Fibroblast of the conjunctiva (primary cell): Measurements from ENCODE around the gene GPN1.
A peak's percentile ranks its signal among the peaks of the same experiment; 100 is the strongest.
"Not testable (repeated sequence)": the region's sequence is repeated elsewhere in the genome, so short reads cannot be mapped to it uniquely, and the experiment has no call there.

ENCODE experiments used
- DNase-seq: peaks from one replicate; pipeline ENCODE4 v3.0.0-alpha.2; 2010; ENCODE audit warnings: low read depth

Gene GPN1

DNA sequence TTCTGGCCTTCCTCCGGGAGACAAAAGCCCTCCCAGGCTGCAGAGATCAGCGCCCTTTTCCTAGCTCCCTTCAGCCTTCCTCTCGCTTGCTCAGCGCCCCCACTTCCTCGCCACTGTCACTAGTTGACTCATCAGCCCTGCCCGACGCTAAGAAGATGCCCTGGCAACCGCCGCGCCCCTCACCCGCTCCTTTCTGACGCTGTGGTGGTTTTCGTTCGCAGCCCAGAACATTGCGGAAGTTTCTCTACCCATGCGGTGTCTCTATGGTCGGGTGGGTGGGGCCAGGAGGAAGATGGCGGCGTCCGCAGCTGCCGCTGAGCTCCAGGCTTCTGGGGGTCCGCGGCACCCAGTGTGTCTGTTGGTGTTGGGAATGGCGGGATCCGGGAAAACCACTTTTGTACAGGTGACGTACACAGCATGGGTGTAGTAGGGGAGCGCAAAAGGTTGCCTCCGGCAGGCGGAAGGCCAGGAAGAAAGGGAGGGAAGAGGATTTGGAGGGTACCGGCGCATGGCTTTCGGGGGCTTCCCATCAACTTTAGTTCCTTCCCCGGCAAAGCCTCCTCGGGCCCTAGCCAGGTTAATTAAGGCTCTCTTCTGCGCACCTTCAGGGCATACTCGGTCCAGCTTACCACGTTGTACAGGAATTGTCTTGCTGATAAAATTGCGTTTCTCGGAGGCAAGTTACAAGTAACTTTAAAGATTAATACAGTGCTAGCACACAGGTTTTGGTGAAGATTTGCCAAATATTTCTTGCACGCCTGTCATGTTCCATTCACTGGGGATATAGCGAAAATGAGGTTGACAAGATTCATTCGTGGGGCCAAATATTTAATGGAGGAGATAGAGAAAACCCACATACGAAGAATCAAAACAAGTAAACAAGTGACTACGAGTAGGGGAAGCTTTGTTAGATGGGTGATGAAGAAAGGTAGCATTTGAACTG lies at the start of gene GPN1, which contains the start of gene CCDC121:
Gene GPN1 (plus strand): TSS at position 284 of the 943 bp plus-strand sequence. CDS start 9 bp downstream, at position 293.
Gene CCDC121 (minus strand): TSS at position 246 of the 943 bp plus-strand sequence. CDS start 1,213 bp downstream, outside the sequence.
- peak; percentile 82 for DNase-seq

DNA sequence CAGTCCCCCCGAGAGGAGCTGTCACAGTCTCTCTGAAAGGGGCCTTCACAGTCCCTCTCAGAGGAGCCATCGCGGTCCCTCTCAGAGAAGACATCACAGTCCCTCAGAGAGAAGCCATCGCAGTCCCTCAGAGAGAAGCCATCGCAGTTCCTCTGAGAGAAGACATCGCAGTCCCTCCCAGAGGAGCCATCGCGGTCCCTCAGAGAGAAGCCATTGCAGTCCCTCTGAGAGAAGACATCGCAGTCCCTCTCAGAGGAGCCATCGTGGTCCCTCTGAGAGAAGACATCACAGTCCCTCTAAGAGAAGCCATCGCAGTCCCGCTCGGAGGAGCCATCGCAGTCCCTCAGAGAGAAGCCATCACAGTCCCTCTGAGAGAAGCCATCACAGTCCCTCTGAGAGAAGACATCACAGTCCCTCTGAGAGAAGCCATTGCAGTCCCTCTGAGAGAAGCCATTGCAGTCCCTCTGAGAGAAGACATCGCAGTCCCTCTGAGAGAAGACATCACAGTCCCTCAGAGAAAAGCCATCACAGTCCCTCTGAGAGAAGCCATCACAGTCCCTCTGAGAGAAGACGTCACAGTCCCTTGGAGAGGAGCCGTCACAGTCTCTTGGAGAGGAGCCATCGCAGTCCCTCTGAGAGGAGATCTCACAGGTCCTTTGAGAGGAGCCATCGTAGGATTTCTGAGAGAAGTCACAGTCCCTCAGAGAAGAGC lies 47.3 kb upstream of the GPN1 start:
- no peak for DNase-seq

DNA sequence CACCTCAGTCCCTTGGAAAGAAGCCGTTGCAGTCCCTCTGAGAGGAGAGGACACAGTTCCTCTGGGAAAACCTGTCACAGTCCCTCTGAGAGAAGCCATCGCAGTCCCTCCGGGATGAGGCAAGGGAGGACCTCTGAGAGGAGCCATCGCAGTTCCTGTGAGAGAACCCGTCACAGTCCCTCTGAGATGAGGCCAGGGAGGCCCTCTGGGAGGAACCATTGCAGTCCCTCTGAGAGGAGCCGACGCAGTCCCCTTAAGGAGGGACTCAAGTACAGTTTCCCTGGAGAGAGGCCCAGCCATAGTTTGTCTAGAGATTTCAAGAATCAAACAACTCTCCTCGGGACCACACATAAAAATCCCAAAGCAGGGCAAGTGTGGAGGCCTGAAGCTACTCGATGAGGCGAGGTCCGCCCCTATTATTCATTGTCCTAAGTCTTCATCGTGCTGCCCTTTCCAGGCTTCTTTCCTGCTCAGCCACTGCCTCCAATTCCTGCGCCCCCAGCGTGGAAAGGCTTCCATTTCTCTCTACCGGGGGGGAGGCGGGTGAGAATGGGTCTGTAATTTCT lies 46.6 kb upstream of the GPN1 start:
- no peak for DNase-seq

DNA sequence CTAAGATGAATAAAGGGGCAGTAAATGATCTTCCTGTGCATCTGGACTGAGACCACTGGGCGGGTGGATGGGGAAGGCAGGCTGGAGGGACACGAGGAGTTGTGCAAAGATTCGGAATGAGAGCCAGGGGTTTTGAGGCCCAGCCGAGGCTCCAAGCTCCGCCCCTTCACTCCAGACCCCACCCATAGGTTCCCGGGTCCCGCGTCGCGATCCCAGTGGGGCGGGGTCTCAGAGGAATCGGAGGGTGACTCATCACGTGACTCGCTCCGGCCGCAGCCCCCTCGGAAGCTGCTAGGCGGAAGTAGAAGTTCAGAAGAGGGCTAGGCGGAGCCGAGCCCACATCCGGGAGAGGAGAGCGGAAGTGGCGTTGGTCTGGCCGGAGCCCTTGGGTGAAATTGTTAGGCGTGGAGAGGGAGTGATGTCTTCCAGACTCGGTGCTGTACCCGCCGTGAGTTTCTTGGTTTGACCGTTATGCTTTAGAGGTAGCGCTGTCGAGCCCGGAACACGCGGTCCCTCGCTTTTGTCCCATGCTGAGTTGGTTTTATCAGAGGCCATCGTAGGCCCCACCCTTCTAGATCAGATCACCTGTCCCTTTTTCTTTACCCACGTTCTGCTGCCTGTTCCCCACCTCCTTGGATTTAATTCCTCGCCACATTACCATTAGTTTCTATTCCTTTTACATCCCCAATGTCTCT lies 46.0 kb upstream of the GPN1 start, which contains the start of gene ZNF512:
Gene ZNF512 (plus strand): TSS at position 348 of the 695 bp plus-strand sequence. CDS start 71 bp downstream, at position 419.
- peak; percentile 90 for DNase-seq

DNA sequence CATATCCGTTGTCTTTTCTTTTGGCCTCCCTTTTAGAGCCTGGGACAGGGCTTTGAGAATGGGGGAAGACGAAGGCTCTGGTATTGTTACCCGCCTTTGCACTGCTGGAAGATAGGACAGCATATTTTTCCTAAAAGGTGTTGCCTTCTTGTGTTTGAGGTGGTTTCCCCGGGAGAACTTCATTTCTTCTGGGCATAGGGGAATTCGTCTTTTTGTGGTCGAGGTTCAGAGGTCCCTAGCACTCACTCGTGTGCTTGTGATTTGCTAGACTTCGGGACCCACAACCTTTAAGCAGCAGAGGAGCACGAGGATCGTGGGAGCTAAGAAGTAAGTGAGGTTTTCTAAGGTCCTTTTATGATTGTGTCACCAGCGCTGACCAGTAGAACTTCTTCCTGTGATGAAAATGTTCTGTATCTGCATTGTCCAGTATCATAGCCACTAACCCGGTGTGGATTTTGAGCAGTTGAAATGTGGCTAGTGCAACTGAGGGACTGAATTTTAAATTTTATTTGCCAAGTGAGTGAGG lies 45.4 kb upstream of the GPN1 start:
- DNase-seq, result no peak

DNA sequence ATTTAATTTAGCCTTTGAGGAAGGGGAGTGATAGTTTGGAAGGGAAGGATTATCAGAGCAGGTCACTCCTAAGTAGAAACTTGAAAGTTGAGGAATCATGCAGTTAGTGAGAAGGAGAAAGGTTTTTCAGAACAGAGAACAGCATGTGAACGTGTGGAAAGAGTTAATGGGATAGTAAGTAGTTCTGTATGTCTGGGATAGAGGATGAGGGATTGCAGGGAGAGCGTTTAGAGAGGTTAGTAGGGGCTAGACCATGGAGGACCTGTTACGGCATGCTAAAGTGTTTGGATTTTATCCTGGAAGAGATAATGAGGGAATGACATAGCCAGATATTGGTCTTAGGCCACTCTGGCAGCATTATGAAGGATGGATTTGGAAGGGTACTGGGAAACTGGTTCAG lies 44.3 kb upstream of the GPN1 start:
- no peak for DNase-seq

DNA sequence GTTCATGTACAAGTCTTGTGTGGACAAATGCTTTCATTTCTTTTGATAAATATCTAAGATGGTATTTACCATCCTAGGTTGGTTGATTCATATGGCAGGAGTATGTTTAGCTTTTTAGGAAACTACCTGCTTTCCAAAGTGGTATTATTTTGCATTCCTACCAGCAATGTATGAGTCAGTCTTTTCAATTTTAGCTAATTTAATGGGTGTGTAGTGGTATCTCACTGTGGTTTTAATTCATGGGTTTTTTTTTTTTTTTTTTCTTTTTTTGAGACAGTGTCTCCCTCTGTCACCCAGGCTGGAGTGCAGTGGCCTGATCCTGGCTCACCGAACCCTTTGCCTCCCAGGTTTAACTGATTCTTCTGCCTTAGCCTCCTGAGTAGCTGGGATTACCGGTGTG lies 41.8 kb upstream of the GPN1 start:
- no peak for DNase-seq

DNA sequence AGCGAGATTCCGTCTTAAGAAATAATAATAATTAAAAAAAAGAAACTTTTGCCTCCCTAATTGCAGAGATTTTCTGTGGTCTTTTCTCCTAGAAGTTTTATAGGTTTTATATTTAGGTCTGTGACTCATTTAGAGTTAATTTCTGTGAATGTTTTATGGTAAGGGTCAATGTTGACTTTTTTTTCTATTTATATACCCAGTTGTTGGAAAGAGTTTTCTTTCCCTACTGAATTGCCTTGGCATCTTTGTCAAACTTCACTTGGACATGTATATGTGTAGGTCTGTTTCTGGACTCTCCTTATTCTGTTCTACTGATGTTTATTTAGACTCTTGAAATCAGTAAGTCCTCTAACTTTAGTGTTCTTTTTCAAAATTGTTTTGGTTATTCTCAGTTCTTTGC lies 40.5 kb upstream of the GPN1 start:
- no peak for DNase-seq

DNA sequence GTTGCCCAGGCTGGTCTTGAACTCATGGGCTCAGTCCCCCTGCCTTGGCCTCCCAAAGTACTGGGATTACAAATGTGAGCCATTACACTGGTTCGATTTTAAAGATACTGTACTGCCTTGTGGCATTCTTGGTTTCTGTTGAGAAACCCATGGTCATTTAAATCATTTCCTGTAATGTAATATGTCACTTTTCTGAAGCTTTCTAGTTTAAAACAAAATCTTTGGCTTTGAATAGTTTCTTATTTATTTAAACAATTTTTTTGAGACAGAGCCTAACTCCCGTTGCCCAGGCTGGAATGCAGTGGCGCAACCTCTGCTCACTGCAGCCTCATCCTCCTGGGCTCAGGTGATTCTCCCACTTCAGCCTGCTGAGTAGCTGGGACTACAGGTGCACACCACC lies 37.1 kb upstream of the GPN1 start:
- no peak for DNase-seq

DNA sequence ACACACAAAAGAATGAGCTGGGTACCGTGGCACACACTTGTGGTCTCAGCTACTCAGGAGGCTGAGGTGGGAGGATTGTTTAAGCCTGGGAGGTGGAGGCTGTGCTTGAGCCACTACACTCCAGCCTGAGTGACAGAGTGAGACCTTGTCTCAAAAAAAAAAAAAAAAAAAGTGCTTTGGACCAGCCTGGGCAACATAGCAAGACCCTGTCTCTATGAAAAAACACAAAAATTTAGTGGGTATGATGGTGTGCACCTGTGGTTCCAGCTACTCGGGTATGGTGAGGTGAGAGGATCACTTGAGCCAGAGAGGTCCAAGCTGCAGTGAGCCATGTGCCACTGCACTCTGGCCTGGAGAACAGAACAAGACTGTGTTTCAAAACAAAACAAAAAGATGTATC lies 35.6 kb upstream of the GPN1 start:
- no peak for DNase-seq

DNA sequence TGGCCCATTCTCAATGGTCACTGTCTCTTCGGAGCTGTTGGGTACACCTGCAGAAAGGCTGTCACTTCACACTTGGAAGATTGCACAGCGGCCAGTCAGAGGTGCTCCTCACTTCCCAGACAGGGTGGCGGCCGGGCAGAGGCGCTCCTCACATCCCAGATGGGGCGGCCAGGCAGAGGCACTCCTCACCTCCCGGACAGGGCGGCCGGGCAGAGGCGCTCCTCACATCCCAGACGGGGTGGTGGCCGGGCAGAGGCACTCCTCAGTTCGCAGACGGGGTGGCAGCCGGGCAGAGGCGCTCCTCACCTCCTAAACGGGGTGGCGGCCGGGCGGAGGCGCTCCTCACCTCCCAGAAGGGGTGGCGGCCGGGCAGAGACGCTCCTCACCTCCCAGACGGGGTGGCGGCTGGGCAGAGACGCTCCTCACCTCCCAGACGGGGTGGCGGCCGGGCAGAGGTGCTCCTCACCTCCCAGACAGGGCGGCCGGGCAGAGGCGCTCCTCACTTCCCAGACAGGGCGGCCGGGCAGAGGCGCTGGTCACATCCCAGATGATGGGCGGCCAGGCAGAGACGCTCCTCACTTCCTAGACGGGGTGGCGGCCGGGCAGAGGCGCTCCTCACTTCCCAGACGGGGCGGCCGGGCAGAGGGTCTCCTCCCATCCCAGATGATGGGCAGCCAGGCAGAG lies 34.7 kb upstream of the GPN1 start:
- not testable (repeated sequence) for DNase-seq

DNA sequence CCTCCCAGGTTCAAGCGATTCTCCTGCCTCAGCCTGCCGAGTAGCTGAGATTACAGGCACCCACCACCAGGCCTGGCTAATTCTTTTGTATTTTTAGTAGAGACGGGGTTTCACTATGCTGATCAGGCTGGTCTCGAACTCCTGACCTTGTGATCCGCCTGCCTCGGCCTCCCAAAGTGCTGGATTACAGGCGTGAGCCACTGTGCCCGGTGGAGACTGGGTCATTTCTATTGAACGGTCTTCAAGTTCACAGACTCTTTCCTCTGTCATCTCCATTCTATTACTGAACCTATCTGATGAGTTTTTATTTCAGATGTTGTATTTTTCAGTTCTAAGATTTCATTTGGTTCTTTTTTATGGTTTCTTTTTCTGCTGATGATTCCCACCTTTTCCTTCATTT lies 33.4 kb upstream of the GPN1 start:
- DNase-seq, result not testable (repeated sequence)

DNA sequence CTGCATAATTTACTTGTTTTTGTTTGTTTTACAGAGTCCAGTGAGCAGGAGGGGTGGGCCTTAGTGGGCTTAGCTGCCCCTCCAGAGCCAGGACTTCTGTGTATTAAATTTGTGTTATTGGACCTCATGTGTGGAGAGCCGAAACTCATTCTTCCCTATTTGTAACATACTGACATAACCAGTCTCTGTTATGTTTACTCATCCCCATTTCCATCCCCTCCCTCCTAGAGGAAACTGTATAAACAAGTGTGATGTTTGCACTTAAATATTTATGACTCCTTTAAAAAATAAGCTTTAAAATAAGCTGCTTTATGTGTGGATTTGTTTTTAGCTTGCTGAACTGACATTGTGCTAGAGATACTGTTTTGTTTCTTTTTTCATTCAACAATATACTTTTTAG lies 32.2 kb upstream of the GPN1 start:
- DNase-seq, result no peak

DNA sequence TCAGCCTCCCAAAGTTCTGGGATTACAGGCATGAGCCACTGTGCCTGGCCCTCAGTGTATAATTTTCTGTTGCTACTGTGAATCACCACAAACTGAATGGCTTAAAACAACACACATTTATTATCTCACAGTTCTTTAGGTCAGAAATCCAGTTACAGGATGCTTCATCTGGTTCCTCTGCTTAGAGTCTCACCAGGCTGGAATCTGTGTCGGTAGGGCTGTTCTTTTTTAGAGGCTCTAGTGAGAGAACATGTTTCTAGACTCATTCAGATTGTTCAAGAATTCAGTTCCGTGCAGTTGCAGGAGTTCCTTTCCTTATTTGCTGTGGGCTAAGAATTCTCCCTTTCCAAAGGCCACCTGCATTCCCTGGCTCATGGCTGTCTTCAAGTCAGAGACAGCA lies 22.2 kb upstream of the GPN1 start:
- DNase-seq, result no peak

DNA sequence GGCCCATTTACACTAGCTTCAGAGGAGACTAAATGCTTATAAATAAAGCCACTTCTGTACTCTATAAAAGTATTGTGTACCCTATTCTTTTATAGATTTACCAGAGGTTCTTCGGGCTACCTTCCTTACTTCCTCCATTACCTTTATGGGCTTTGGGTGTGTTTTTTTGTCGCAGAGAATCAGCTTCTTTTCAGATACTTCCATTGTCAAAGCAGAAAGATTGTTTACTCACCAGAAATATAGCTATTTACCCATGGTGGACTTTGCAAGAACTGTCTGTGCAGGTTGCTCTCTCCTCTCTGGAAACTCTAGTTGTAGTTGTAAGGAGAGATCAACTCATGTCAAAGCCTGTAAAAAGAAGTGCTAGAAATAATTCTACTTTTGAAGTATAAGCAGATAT lies 14.9 kb upstream of the GPN1 start:
- no peak for DNase-seq

DNA sequence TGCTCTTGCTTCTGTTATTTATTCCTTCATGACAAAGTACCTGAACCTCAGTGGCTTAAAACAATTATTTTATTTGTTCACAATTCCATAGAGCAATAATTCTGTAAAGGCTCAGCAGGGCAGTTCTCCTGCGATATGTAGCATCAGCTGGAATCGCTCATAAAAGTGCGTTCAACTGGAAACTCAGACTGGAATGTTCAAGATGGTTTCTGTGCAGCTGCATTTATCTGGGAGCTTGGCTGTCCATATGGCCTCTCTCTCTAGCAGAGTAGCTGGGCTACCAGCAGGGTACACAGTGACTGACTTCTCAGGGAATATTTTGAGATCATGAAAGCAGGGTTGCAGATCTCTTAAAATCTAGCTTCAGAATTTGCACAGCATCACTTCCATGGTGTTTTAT lies 13.5 kb upstream of the GPN1 start:
- no peak for DNase-seq

DNA sequence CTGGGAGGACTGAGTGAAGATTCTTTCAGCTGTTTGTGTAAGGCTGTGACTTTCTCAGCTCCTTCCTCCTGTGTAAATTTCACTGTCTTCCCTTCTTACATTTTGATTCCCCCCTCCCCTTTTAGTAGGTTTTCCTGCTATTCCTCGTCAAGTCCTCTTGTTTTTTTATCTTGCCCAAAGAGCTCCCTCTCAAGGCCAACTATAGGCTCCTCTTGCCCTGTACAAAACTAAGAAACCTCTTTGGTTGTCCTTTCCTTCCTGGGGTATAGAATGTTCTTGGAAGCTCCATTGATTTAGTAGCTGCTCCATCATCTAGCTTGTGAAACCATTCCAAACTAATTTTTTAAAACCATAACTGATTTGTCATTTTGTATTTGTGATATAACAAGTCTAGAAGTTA lies 7.3 kb upstream of the GPN1 start:
- DNase-seq, result no peak

DNA sequence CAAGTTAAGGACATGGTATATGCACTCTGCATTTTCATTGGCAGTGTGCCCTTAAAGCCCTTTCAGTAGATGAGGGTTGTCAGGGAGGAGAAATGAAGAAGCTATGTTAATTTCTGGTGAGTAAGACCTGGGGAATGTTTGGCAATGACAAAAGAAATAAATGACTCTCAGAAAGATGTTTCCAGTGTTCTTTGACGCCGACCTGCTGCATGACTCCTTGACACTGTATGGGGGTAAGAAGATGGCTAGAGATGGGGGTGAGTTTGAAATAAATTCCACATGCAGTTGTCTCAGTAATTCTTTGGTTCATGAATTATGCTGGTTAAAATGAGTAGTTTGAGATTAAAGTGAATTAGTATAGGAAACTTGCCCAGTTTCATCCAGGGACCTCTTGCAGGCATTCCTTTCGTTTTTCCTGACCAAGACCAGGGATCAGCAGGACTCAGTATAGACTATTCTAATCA lies 5.9 kb upstream of the GPN1 start:
- DNase-seq, result peak; percentile 21

DNA sequence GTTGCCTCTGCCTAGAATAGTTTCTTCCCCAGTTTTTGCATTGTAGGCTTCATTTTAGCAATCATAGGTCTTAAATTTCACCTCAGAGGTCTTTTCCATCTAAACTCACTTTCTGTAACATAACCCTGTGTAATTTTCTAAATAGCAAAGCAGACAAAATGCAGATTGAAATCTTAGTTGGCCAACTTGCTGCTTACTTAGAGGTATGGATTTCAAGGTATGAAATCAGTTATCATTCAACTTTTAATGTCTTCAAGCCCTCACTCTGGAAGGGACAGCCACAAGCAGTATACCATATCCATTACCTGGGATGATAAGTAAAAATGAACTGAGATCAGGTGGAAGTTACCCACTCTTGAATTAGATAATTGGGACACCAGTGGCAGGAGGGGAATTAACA lies 3.9 kb upstream of the GPN1 start:
- DNase-seq, result no peak

DNA sequence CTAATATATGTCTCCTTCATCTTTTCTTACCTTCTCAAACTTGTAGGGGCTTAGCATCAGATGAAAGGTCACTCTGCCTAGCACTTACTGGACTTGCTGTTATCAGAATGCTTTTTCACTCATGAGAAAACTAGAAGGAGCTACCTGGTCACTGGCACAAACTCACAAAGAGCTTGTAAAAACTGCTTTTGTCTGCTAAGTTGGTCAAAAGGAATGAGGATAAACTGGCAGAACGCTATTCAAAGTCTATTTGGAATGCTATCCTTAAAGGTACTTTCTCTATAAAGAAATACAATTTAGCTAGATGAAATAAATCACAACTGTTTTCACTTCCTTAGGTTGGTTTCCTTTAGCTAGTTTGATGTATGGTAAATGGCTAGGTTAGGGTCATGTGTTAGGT lies 2.5 kb upstream of the GPN1 start:
- DNase-seq, result not testable (repeated sequence)

DNA sequence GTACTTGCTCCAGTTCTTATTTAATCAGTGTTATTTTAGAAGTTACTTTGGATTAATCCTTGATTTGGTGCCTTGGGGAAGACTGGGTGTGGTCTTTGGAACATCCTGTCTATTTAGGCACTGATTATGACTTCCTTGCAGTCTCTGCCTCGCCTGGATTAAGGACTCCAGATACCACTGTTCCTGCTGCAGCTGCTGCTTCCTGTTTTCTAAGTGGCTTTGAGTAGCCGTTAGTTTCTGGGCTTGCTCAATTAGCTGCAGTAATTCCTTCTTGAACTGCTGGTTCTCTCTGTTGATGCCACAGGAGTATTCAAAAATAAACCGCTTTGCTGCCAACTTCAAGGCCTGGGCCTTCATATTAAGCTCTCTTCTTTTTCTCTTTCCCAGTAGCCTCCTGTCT lies 1.9 kb upstream of the GPN1 start:
- not testable (repeated sequence) for DNase-seq
